ENCODE data around the gene CCDC6. TPM values are rescaled to one million over a fixed set of nuclear protein-coding genes. Genes with fewer than 3 reads are reported as not detected.
"Not testable (repeated sequence)": the region's sequence is repeated elsewhere in the genome, so short reads cannot be mapped to it uniquely, and the experiment has no call there.

Gene CCDC6
- polyA plus RNA-seq, 1 donor (not counting 4 experiments of a cell fraction or from before 2014, with no cell fraction given): 46.5 TPM

GRCh38 chr10:59792812-59793211, 113.5 kb downstream of the CCDC6 start:
- Histone ChIP-seq H3K4me1 (ENCODE audit: control insufficient read depth, extremely low read depth, insufficient read depth, low read length) (no peaks in the 10 kb centered on the region), H3K36me3 (ENCODE audit: control insufficient read depth in 2 of 2, extremely low read depth in 1 of 2, insufficient read depth in 2 of 2, low read length in 2 of 2) (peaks cover 13 to 14% of the 10 kb centered on the region in 2 experiments), H4K20me1 (ENCODE audit: control insufficient read depth, extremely low read depth, insufficient read depth, low read length) (no peaks in the 10 kb centered on the region), H3K4me2 (ENCODE audit: control insufficient read depth, extremely low read depth, insufficient read depth, low read depth, low read length) (no peak overlapping the region), H2AFZ (ENCODE audit: control insufficient read depth, low read length) (no peak overlapping the region), H3K27ac (ENCODE audit: control insufficient read depth, insufficient read depth, low read length) (no peak overlapping the region), H3K4me3 (ENCODE audit: control insufficient read depth in 2 of 3, extremely low read depth in 1 of 3, insufficient read depth in 2 of 3, low read depth in 1 of 3, low read length in 3 of 3) (no peak overlapping the region), H3K79me2 (ENCODE audit: control insufficient read depth, insufficient read depth, low read length) (no peaks in the 10 kb centered on the region), H3K9me3 (ENCODE audit: control insufficient read depth, low read depth, low read length) (no peaks in the 10 kb centered on the region), H3K27me3 (ENCODE audit: control insufficient read depth, extremely low read depth, insufficient read depth, low read length) (no peaks in the 10 kb centered on the region), H3K9me1 (ENCODE audit: control insufficient read depth, extremely low read depth, insufficient read depth, low read length) (no peaks in the 10 kb centered on the region), H3K9ac (ENCODE audit: control insufficient read depth, extremely low read depth, insufficient read depth, low read length) (no peak overlapping the region)
- DNase-seq (ENCODE audit: low read depth, low spot score) (no peak), FAIRE-seq (no peak)
- TF ChIP-seq CTCF (optimal IDR thresholded peaks at IDR 0.05 in 1 of 3, IDR thresholded peaks at IDR 0.05 in 1 of 3, conservative IDR thresholded peaks at IDR 0.05 in 1 of 3; ENCODE audit: extremely low read depth in 1 of 3, insufficient read depth in 2 of 3, low read length in 3 of 3): no peak
- no peak for TF ChIP-seq EZH2 (IDR thresholded peaks at IDR 0.05; ENCODE audit: low read length)
- dilution Hi-C loops (cut with MboI; ENCODE audit: extremely low pct_ligation_motif_present, low sequenced_read_pairs): no loop called here

- H3K4me1 ChIP-seq (ENCODE audit: control insufficient read depth, extremely low read depth, insufficient read depth, low read length): no peaks in the 10 kb centered on the region
- no peak for DNase-seq (ENCODE audit: low read depth, low spot score)
- no peaks in the 10 kb centered on the region for H3K9me1 ChIP-seq (ENCODE audit: control insufficient read depth, extremely low read depth, insufficient read depth, low read length)
- no peaks in the 10 kb centered on the region for H3K79me2 ChIP-seq (ENCODE audit: control insufficient read depth, insufficient read depth, low read length)
- TF ChIP-seq CTCF (optimal IDR thresholded peaks at IDR 0.05 in 1 of 3, IDR thresholded peaks at IDR 0.05 in 1 of 3, conservative IDR thresholded peaks at IDR 0.05 in 1 of 3; ENCODE audit: extremely low read depth in 1 of 3, insufficient read depth in 2 of 3, low read length in 3 of 3): no peak
- no peak for TF ChIP-seq EZH2 (IDR thresholded peaks at IDR 0.05; ENCODE audit: low read length)
- no peak overlapping the region for H3K4me3 ChIP-seq (ENCODE audit: control insufficient read depth in 2 of 3, extremely low read depth in 1 of 3, insufficient read depth in 2 of 3, low read depth in 1 of 3, low read length in 3 of 3)
- FAIRE-seq: no peak
- no peaks in the 10 kb centered on the region for H3K27me3 ChIP-seq (ENCODE audit: control insufficient read depth, extremely low read depth, insufficient read depth, low read length)
- H3K4me2 ChIP-seq (ENCODE audit: control insufficient read depth, extremely low read depth, insufficient read depth, low read depth, low read length): no peak overlapping the region
- H3K27ac ChIP-seq (ENCODE audit: control insufficient read depth, insufficient read depth, low read length): no peak overlapping the region
- peaks cover 10 to 14% of the 10 kb centered on the region in 2 experiments for H3K36me3 ChIP-seq (ENCODE audit: control insufficient read depth in 2 of 2, extremely low read depth in 1 of 2, insufficient read depth in 2 of 2, low read length in 2 of 2)
- no peak overlapping the region for H3K9ac ChIP-seq (ENCODE audit: control insufficient read depth, extremely low read depth, insufficient read depth, low read length)
- no peak overlapping the region for H2AFZ ChIP-seq (ENCODE audit: control insufficient read depth, low read length)
- dilution Hi-C loops (cut with MboI; ENCODE audit: extremely low pct_ligation_motif_present, low sequenced_read_pairs): no loop called here
- no peaks in the 10 kb centered on the region for H4K20me1 ChIP-seq (ENCODE audit: control insufficient read depth, extremely low read depth, insufficient read depth, low read length)
- no peaks in the 10 kb centered on the region for H3K9me3 ChIP-seq (ENCODE audit: control insufficient read depth, low read depth, low read length)
These were observed 114.8 kb downstream of the CCDC6 start for GRCh38 chr10:59791601-59792000.

- H3K4me3 ChIP-seq (ENCODE audit: control insufficient read depth in 2 of 3, extremely low read depth in 1 of 3, insufficient read depth in 2 of 3, low read depth in 1 of 3, low read length in 3 of 3); H3K79me2 ChIP-seq (ENCODE audit: control insufficient read depth, insufficient read depth, low read length); H3K4me1 ChIP-seq (ENCODE audit: control insufficient read depth, extremely low read depth, insufficient read depth, low read length); DNase-seq (ENCODE audit: low read depth, low spot score); H3K9me3 ChIP-seq (ENCODE audit: control insufficient read depth, low read depth, low read length); H2AFZ ChIP-seq (ENCODE audit: control insufficient read depth, low read length); H3K4me2 ChIP-seq (ENCODE audit: control insufficient read depth, extremely low read depth, insufficient read depth, low read depth, low read length); H3K9ac ChIP-seq (ENCODE audit: control insufficient read depth, extremely low read depth, insufficient read depth, low read length); H4K20me1 ChIP-seq (ENCODE audit: control insufficient read depth, extremely low read depth, insufficient read depth, low read length); H3K27ac ChIP-seq (ENCODE audit: control insufficient read depth, insufficient read depth, low read length); dilution Hi-C loops (cut with MboI; ENCODE audit: extremely low pct_ligation_motif_present, low sequenced_read_pairs); H3K27me3 ChIP-seq (ENCODE audit: control insufficient read depth, extremely low read depth, insufficient read depth, low read length); H3K9me1 ChIP-seq (ENCODE audit: control insufficient read depth, extremely low read depth, insufficient read depth, low read length): not testable (repeated sequence)
- FAIRE-seq: peak; percentile 72
- H3K36me3 ChIP-seq (ENCODE audit: control insufficient read depth in 2 of 2, extremely low read depth in 1 of 2, insufficient read depth in 2 of 2, low read length in 2 of 2): peaks cover 10 to 14% of the 10 kb centered on the region in 2 experiments
These were observed 116.3 kb downstream of the CCDC6 start for GRCh38 chr10:59790080-59790479.

GRCh38 chr10:59788914-59789313, 117.4 kb downstream of the CCDC6 start:
- H3K4me3 ChIP-seq (ENCODE audit: control insufficient read depth in 2 of 3, extremely low read depth in 1 of 3, insufficient read depth in 2 of 3, low read depth in 1 of 3, low read length in 3 of 3); H3K9ac ChIP-seq (ENCODE audit: control insufficient read depth, extremely low read depth, insufficient read depth, low read length); H3K79me2 ChIP-seq (ENCODE audit: control insufficient read depth, insufficient read depth, low read length); H3K4me1 ChIP-seq (ENCODE audit: control insufficient read depth, extremely low read depth, insufficient read depth, low read length); H3K27ac ChIP-seq (ENCODE audit: control insufficient read depth, insufficient read depth, low read length); H4K20me1 ChIP-seq (ENCODE audit: control insufficient read depth, extremely low read depth, insufficient read depth, low read length); H2AFZ ChIP-seq (ENCODE audit: control insufficient read depth, low read length); H3K4me2 ChIP-seq (ENCODE audit: control insufficient read depth, extremely low read depth, insufficient read depth, low read depth, low read length); H3K9me3 ChIP-seq (ENCODE audit: control insufficient read depth, low read depth, low read length); H3K27me3 ChIP-seq (ENCODE audit: control insufficient read depth, extremely low read depth, insufficient read depth, low read length); dilution Hi-C loops (cut with MboI; ENCODE audit: extremely low pct_ligation_motif_present, low sequenced_read_pairs); DNase-seq (ENCODE audit: low read depth, low spot score); H3K9me1 ChIP-seq (ENCODE audit: control insufficient read depth, extremely low read depth, insufficient read depth, low read length): not testable (repeated sequence)
- H3K36me3 ChIP-seq (ENCODE audit: control insufficient read depth in 2 of 2, extremely low read depth in 1 of 2, insufficient read depth in 2 of 2, low read length in 2 of 2): peaks cover 10 to 13% of the 10 kb centered on the region in 2 experiments
- FAIRE-seq: peak; percentile 75

Data from keratinocyte (primary cell).